Transverse colon (tissue), 4 donors: ENCODE data around the gene RPL26. TPM values are rescaled to one million over a fixed set of nuclear protein-coding genes. Genes with fewer than 3 reads are reported as not detected.

Experiments used
- DNase-seq: peaks from one replicate; pipeline ENCODE4 v3.0.0-alpha.2; 2019
- H3K27ac ChIP-seq, 4 donors: fragments of 200-600 bp; sonication (generic); 2 replicates each; pipeline ENCODE4 v1.5.1; 2016 to 2018; ENCODE audit warnings: inconsistent platforms in 4 of 4
- H3K27me3 ChIP-seq: fragments of 200-600 bp; sonication (generic); 2 replicates; pipeline ENCODE4 v1.5.1; 2017; ENCODE audit warnings: inconsistent platforms
- H3K36me3 ChIP-seq, 4 donors: fragments of 200-600 bp; sonication (generic); 2 replicates each; pipeline ENCODE4 v1.5.1; 2017 to 2019; ENCODE audit warnings: inconsistent platforms in 4 of 4
- H3K4me1 ChIP-seq, 4 donors: fragments of 200-600 bp; sonication (generic); 2 replicates each; pipeline ENCODE4 v1.5.1; 2017 to 2020; ENCODE audit warnings: inconsistent platforms in 4 of 4
- H3K4me3 ChIP-seq, 4 donors: fragments of 200-600 bp; sonication (generic); 1 replicate in 1 of 4; 2 replicates in 3 of 4; pipeline versions ENCODE4 v1.5.1 to v1.6.1; 2017 to 2019; ENCODE audit warnings: inconsistent platforms in 4 of 4
- H3K9me3 ChIP-seq, 2 donors: fragments of 200-600 bp; sonication (generic); 2 replicates each; pipeline ENCODE4 v1.5.1; 2017 to 2019; ENCODE audit warnings: inconsistent platforms in 2 of 2
- EP300 ChIP-seq: sonication (generic); formaldehyde crosslinking; IDR thresholded peaks from one replicate; pipeline ENCODE4 v1.6.1; 2017; ENCODE audit warnings: antibody characterized with exemption, low read depth
- POLR2A ChIP-seq: fragments of 450-650 bp; IDR thresholded peaks from one replicate; pipeline ENCODE4 v1.6.1; 2016; ENCODE audit warnings: antibody characterized with exemption, mild to moderate bottlenecking, moderate library complexity
- POLR2AphosphoS5 ChIP-seq, 3 donors: sonication (generic); formaldehyde crosslinking; IDR thresholded peaks; one replicate each; pipeline ENCODE4 v1.6.1; 2016; ENCODE audit warnings: antibody characterized with exemption in 3 of 3
- WGBS, 2 donors: methylation state at CpG; one replicate each; pipeline ENCODE4 v1.1.5; 2018; ENCODE audit warnings: low coverage in 1 of 2; 5-methylcytosine and 5-hydroxymethylcytosine counted together
- in situ Hi-C, 4 donors: fragments of 200-750 bp; cut with MboI; loops; one replicate each; pipeline versions ENCODE4 v1.15.0 to v1.15.1; 2017; ENCODE audit warnings: low sequenced_read_pairs in 3 of 4, low pct_ligation_motif_present in 1 of 4, low pct_unique_long_range_greater_than_20kb in 1 of 4
- intact Hi-C: fragments of 100-400 bp; cut with DNase I; formaldehyde crosslinking; loops from one replicate; pipeline ENCODE4 v1.15.1; 2023; ENCODE audit warnings: low total_unique reads
- total RNA-seq, 4 donors: library from RNA; depleted of rRNA; stranded (reverse); fragments of >200 nt; gene quantifications; one replicate each; pipeline ENCODE4 v1.1.0, GENCODE V29; 2016
- TF ChIP-seq, protein P1 (sequence below), 5 experiments: fragments of 200-600 bp in 3 of 5; fragments of 450-650 bp in 2 of 5; sonication (generic) in 3 of 5; IDR thresholded peaks; 1 replicate in 2 of 5; 2 replicates in 3 of 5; pipeline ENCODE4 v1.5.1; 2016 to 2017; ENCODE audit warnings: antibody characterized with exemption in 5 of 5, inconsistent platforms in 3 of 5, mild to moderate bottlenecking in 2 of 5, moderate library complexity in 1 of 5

The RPL26 gene
- total RNA-seq, 4 donors from 2014 or later: 714 to 2,921 (median 2,064) TPM

DNA sequence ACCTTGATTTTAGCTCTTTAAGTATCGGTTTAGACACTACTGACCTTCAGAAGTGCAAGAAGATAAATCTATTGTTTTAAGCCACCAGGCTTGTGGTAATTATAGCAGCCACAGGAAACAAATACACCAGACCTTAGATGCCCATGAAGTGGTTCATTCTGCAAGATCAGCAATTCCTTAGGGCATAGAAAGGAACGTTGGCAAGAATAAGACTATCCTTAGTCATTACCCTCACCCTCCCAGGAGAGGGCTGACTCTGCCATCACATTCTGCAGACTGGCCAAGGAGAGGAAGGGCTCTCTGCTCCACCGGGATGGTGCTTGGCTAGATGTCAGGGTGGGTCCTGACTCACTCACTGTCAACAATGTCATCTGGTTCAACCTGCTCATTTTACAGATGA, 38.6 kb upstream of the RPL26 start:
- Histone ChIP-seq H3K4me3 (no peak overlapping the region), H3K36me3 (no peaks in the 10 kb centered on the region), H3K4me1 (peaks cover 5 to 20% (median 8%) of the 10 kb centered on the region in 4 donors), H3K27ac (no peak overlapping the region), H3K27me3 (peaks cover 7% of the 10 kb centered on the region), H3K9me3 (no peaks in the 10 kb centered on the region)
- in situ Hi-C loops: loop anchor here in 1 of 4 donors (25.0 kb wide), 1 partner anchor 316 kb away; the partner anchor contains the start of gene CCDC42
- intact Hi-C loops: no loop called here
- TF ChIP-seq EP300: no peak
- TF ChIP-seq POLR2A: no peak
- no peak for TF ChIP-seq POLR2AphosphoS5 (IDR thresholded peaks at IDR 0.05)
- TF ChIP-seq, protein P1, sequence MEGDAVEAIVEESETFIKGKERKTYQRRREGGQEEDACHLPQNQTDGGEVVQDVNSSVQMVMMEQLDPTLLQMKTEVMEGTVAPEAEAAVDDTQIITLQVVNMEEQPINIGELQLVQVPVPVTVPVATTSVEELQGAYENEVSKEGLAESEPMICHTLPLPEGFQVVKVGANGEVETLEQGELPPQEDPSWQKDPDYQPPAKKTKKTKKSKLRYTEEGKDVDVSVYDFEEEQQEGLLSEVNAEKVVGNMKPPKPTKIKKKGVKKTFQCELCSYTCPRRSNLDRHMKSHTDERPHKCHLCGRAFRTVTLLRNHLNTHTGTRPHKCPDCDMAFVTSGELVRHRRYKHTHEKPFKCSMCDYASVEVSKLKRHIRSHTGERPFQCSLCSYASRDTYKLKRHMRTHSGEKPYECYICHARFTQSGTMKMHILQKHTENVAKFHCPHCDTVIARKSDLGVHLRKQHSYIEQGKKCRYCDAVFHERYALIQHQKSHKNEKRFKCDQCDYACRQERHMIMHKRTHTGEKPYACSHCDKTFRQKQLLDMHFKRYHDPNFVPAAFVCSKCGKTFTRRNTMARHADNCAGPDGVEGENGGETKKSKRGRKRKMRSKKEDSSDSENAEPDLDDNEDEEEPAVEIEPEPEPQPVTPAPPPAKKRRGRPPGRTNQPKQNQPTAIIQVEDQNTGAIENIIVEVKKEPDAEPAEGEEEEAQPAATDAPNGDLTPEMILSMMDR (IDR thresholded peaks at IDR 0.05): no peak
- no peak for DNase-seq
- WGBS, 2 donors: 65 to 71% methylated on average over 2 to 3 of the region's 3 CpGs

DNA sequence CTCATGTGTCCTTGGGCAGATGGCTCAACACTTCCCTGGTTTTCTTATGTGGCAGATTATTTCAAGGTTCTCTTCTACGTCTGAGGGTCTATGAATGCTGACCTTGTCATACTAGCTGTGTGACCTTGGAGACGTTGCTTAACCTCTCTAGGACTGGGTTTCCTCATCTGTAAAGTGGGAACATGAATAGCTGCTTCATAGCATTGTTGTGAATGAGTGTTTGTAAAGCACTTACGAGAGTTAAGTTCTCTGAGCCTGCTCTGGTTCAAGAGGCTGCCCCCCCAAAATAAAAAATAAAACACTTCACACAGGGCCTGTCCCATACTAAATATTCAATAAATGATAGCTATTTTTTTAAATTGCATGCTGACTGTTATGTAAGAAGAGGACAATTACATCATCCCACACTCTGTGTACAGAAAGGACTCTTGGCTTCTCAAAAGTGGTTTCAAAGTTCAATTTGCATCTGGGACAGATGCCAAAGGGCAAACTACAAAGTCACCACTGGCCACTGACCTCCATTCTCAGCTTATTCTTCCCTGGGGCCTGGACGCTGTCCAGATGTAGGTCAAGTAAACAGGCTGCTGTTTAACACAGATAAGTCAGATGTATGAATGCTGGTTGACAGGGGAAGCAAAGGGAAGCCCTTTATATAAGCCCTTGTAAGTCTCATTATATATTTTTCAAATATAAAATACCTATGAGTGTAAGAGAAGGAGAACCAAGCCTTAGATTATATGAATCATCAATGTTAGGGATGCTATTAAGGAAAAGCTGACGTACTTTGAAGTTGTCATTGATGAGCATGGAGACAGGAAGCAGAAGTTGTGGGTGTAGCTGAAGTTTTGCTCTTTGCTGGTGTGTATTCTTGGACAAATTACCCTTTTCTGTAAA, 37.3 kb upstream of the RPL26 start:
- in situ Hi-C loops: loop anchor here in 1 of 4 donors (25.0 kb wide), 1 partner anchor 317 kb away; the partner anchor contains the start of gene CCDC42
- H3K27ac ChIP-seq: peak overlapping the region; percentile 26 to 56 (median 48)
- peaks cover 13% of the 10 kb centered on the region for H3K27me3 ChIP-seq
- no peaks in the 10 kb centered on the region for H3K36me3 ChIP-seq
- 20 to 29% methylated on average over 5 of the region's 5 CpGs for WGBS, 2 donors
- peak; percentile 71 for DNase-seq
- TF ChIP-seq EP300: no peak
- peak in 2 of 3 donors; percentile 58 to 67 for TF ChIP-seq POLR2AphosphoS5 (IDR thresholded peaks at IDR 0.05)
- H3K4me3 ChIP-seq: no peak overlapping the region
- intact Hi-C loops: no loop called here
- peaks cover 5 to 18% (median 8%) of the 10 kb centered on the region in 4 donors for H3K4me1 ChIP-seq
- H3K9me3 ChIP-seq: no peaks in the 10 kb centered on the region

DNA sequence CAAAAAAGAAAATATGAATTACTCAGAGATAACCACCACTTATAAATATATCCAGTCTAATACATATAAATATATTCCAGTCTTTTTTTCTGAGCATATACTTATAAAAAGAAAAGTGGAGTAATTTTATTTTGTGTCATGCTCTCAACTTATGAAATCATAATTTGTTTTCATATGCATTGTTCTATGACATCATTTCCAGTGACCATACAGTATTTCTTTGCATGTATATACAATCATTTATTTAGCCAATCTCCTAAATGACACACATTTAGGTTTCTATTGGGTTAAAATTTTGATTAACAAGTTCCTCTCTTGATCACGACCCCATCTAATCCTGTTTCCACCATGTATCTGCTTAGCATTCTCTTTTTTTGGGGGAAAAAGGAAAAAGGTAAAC, 36.3 kb upstream of the RPL26 start:
- in situ Hi-C loops: loop anchor here in 3 of 4 donors (10.0 to 25.0 kb wide), 2 partner anchors 318 to 325 kb away; partner anchors contain the start of gene CCDC42 (in 3 of the 3)
- intact Hi-C loops: no loop called here
- DNase-seq: no peak
- Histone ChIP-seq H3K4me1 (peaks cover 5 to 18% (median 8%) of the 10 kb centered on the region in 4 donors), H3K4me3 (no peak overlapping the region), H3K27ac (no peak overlapping the region), H3K36me3 (no peaks in the 10 kb centered on the region), H3K9me3 (no peaks in the 10 kb centered on the region), H3K27me3 (peaks cover 14% of the 10 kb centered on the region)
- WGBS, 2 donors: 36 to 46% methylated on average over 1 of the region's 1 CpG
- TF ChIP-seq POLR2A (no peak), POLR2AphosphoS5 (IDR thresholded peaks at IDR 0.05) (no peak), EP300 (no peak)
- TF ChIP-seq, protein P1 (IDR thresholded peaks at IDR 0.05): no peak

DNA sequence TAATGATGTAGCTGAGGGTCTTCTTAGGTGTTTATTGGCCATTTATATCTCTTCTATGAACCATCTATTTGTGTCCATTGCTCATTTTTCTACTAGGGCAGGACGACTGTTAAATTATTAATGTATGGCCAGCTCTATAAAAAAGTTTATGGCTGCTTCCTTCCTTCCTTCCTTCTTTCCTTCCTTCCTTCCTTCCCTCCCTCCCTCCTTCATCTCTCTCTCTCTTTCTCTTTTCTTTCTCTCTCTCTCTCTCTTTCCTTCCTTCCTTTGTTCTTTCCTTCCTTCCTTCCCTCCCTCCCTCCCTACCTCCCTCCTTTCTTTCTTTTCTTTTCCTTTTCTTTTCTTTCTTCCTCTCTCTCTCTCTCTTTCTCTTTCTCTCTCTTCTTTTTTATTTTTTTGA, 35.5 kb upstream of the RPL26 start:
- Histone ChIP-seq H3K4me3 (no peak overlapping the region), H3K4me1 (peaks cover 5 to 18% (median 8%) of the 10 kb centered on the region in 4 donors), H3K36me3 (no peaks in the 10 kb centered on the region), H3K27ac (no peak overlapping the region), H3K27me3 (peaks cover 14% of the 10 kb centered on the region), H3K9me3 (no peaks in the 10 kb centered on the region)
- WGBS, 2 donors: 36 to 59% methylated on average over 1 of the region's 1 CpG
- intact Hi-C loops (no loop called here), in situ Hi-C loops (loop anchor here in 3 of 4 donors (10.0 to 25.0 kb wide), 2 partner anchors 319 to 326 kb away; partner anchors contain the start of gene CCDC42 (in 3 of the 3))
- TF ChIP-seq EP300: no peak
- no peak for TF ChIP-seq POLR2AphosphoS5 (IDR thresholded peaks at IDR 0.05)
- TF ChIP-seq, protein P1 (IDR thresholded peaks at IDR 0.05): no peak
- TF ChIP-seq POLR2A: no peak
- no peak for DNase-seq
